ENCODE measurements around the gene NEUROG2.

DNA sequence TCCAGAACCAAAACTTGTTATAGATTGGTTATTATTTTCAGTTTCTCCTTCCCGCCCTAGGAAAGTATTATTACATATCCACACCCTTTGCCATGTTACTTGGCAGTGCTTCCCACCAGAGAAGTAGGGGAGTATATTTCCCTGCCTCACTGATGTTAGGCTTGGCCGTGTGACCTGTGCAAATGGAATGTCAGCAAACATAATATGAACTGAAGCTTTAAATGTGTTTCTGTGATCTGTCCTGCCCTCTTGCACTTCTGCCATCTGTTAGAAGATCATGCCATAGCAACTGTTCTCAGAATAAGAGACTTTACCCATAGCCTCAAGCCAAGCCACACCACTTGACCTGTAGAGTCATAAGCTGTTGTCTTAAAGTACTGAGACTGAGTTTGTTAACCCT, 36.7 kb upstream of the NEUROG2 start:
- no peak for TF ChIP-seq POLR2AphosphoS5 (IDR thresholded peaks at IDR 0.05; ENCODE audit: borderline replicate concordance, low read depth, low read length)
- no peak for TF ChIP-seq EZH2 (IDR thresholded peaks at IDR 0.05)
- TF ChIP-seq FOXP2 (optimal IDR thresholded peaks at IDR 0.05; ENCODE audit: control extremely low read depth, extremely low read length, insufficient read depth), result no peak

Measured in SK-N-MC (cell line).